Measurements from ENCODE around the gene MED26.

DNA sequence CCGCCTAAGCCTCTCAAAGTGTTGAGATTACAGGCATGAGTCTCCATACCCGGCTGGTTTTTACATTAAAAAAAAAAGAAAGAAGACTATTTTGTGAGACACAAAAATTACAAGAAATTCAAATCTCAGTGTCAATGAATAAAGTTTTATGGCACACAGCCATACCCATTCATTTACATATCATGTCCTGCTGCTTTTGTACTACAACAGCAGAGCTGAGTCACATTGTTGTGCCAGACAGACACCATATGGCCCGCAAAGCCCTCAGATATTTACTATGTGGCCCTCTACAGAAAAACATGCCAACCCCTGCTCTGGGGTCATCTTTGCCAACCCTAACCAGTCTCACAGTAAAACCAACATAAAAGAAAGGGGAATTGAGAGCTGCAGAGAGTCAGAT lies 26.6 kb upstream of the MED26 start:
- no peak for TF ChIP-seq GATA3 (IDR thresholded peaks at IDR 0.05; ENCODE audit: low read depth, low read length)
- no peak for TF ChIP-seq GATA2 (IDR thresholded peaks at IDR 0.05; ENCODE audit: low read depth, low read length)

Data from SH-SY5Y (cell line).